Measurements from ENCODE around the gene KCNC1. TPM values are rescaled to one million over a fixed set of nuclear protein-coding genes. Genes with fewer than 3 reads are reported as not detected.

Gene KCNC1
- total RNA-seq, 1 donor from 2014 or later, result 0.20 TPM

- Mint-ChIP-seq H3K9me3 (ENCODE audit: low read depth) (no peaks in the 10 kb centered on the region), H3K36me3 (ENCODE audit: low read depth) (no peaks in the 10 kb centered on the region), H3K4me1 (ENCODE audit: low read depth) (no peaks in the 10 kb centered on the region), H3K27me3 (ENCODE audit: low read depth) (peaks cover 22% of the 10 kb centered on the region), H3K4me3 (ENCODE audit: unreplicated experiment) (no peak overlapping the region), H3K27ac (ENCODE audit: unreplicated experiment) (no peak overlapping the region)
- TF ChIP-seq, protein P1, sequence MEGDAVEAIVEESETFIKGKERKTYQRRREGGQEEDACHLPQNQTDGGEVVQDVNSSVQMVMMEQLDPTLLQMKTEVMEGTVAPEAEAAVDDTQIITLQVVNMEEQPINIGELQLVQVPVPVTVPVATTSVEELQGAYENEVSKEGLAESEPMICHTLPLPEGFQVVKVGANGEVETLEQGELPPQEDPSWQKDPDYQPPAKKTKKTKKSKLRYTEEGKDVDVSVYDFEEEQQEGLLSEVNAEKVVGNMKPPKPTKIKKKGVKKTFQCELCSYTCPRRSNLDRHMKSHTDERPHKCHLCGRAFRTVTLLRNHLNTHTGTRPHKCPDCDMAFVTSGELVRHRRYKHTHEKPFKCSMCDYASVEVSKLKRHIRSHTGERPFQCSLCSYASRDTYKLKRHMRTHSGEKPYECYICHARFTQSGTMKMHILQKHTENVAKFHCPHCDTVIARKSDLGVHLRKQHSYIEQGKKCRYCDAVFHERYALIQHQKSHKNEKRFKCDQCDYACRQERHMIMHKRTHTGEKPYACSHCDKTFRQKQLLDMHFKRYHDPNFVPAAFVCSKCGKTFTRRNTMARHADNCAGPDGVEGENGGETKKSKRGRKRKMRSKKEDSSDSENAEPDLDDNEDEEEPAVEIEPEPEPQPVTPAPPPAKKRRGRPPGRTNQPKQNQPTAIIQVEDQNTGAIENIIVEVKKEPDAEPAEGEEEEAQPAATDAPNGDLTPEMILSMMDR (IDR thresholded peaks at IDR 0.05), result no peak
- DNase-seq (ENCODE audit: low spot score), result peak; percentile 81
Observed at GRCh38 chr11:17748761-17749721, 14.5 kb downstream of the KCNC1 start.

GRCh38 chr11:17750013-17750800 lies 15.6 kb downstream of the KCNC1 start:
- Mint-ChIP-seq H3K4me1 (ENCODE audit: low read depth) (no peaks in the 10 kb centered on the region), H3K4me3 (ENCODE audit: unreplicated experiment) (no peak overlapping the region), H3K27ac (ENCODE audit: unreplicated experiment) (no peak overlapping the region), H3K27me3 (ENCODE audit: low read depth) (peaks cover 29% of the 10 kb centered on the region), H3K36me3 (ENCODE audit: low read depth) (no peaks in the 10 kb centered on the region), H3K9me3 (ENCODE audit: low read depth) (no peaks in the 10 kb centered on the region)
- TF ChIP-seq, protein P1 (IDR thresholded peaks at IDR 0.05), result no peak
- peak; percentile 49 for DNase-seq (ENCODE audit: low spot score)

- H3K27me3 Mint-ChIP-seq (ENCODE audit: low read depth), result peaks cover 32% of the 10 kb centered on the region
- no peaks in the 10 kb centered on the region for H3K36me3 Mint-ChIP-seq (ENCODE audit: low read depth)
- DNase-seq (ENCODE audit: low spot score), result no peak
- no peaks in the 10 kb centered on the region for H3K9me3 Mint-ChIP-seq (ENCODE audit: low read depth)
- H3K27ac Mint-ChIP-seq (ENCODE audit: unreplicated experiment), result no peak overlapping the region
- H3K4me1 Mint-ChIP-seq (ENCODE audit: low read depth), result no peaks in the 10 kb centered on the region
- no peak overlapping the region for H3K4me3 Mint-ChIP-seq (ENCODE audit: unreplicated experiment)
- TF ChIP-seq, protein P1 (IDR thresholded peaks at IDR 0.05), result no peak
Observed at GRCh38 chr11:17750801-17751165, 16.2 kb downstream of the KCNC1 start.

DNA sequence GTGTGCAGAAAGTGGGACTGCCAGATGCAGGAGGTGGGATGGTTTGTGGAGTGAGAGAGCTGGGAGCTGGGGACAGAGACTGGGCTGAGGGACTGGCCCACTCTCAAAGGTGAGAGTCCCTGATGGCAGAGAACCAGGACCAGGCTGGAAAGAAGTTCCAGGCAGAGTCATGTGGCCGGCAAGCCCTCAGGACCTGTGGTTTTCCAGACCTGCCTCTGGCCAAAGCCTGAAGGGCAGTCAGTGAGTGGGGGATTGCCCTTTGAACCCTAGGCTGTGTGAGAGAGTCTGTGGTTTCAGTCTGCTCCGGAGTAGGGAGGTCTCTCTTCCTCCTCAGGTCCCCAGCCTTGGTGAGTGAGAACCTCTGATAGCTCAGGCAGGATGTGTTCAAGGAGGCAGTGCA lies 17.0 kb downstream of the KCNC1 start:
- Mint-ChIP-seq H3K4me1 (ENCODE audit: low read depth) (no peaks in the 10 kb centered on the region), H3K36me3 (ENCODE audit: low read depth) (no peaks in the 10 kb centered on the region), H3K4me3 (ENCODE audit: unreplicated experiment) (no peak overlapping the region), H3K27ac (ENCODE audit: unreplicated experiment) (no peak overlapping the region), H3K9me3 (ENCODE audit: low read depth) (no peaks in the 10 kb centered on the region), H3K27me3 (ENCODE audit: low read depth) (peaks cover 33% of the 10 kb centered on the region)
- TF ChIP-seq, protein P1 (IDR thresholded peaks at IDR 0.05), result no peak
- DNase-seq (ENCODE audit: low spot score), result peak; percentile 49

- no peak overlapping the region for H3K4me3 Mint-ChIP-seq (ENCODE audit: unreplicated experiment)
- no peak overlapping the region for H3K27ac Mint-ChIP-seq (ENCODE audit: unreplicated experiment)
- H3K4me1 Mint-ChIP-seq (ENCODE audit: low read depth), result no peaks in the 10 kb centered on the region
- DNase-seq (ENCODE audit: low spot score), result peak; percentile 37
- H3K27me3 Mint-ChIP-seq (ENCODE audit: low read depth), result peaks cover 36% of the 10 kb centered on the region
- TF ChIP-seq, protein P1 (IDR thresholded peaks at IDR 0.05), result no peak
- no peaks in the 10 kb centered on the region for H3K9me3 Mint-ChIP-seq (ENCODE audit: low read depth)
- H3K36me3 Mint-ChIP-seq (ENCODE audit: low read depth), result no peaks in the 10 kb centered on the region
Observed at GRCh38 chr11:17752144-17752543, 17.6 kb downstream of the KCNC1 start.

Data from chondrocyte (in vitro differentiated cells).